Measurements from ENCODE around the gene BRSK1. TPM values are rescaled to one million over a fixed set of nuclear protein-coding genes. Genes with fewer than 3 reads are reported as not detected.
A peak's percentile ranks its signal among the peaks of the same experiment; 100 is the strongest.

BRSK1 gene
- total and polyA plus RNA-seq, 2 of the 13 experiments (the other 11 are each of a cell fraction or from before 2014, with no cell fraction given), result 0.18 to 1.2 TPM

GRCh38 chr19:55333870-55334269 is 50.1 kb downstream of the BRSK1 start (continued):
- TF ChIP-seq BCLAF1 (IDR thresholded peaks at IDR 0.05) (no peak), TEAD3 (CRISPR knock-in tag; optimal IDR thresholded peaks at IDR 0.05; ENCODE audit: borderline replicate concordance) (peak; percentile 11), POLR2AphosphoS5 (IDR thresholded peaks at IDR 0.05; ENCODE audit: low read depth, low read length) (peak; percentile 72), RFX5 (IDR thresholded peaks at IDR 0.05; ENCODE audit: low read depth, low read length) (no peak), ISL2 (CRISPR knock-in tag; IDR thresholded peaks at IDR 0.05) (peak; percentile 32; the same call in 1 of the 2 replicates), ZSCAN31 (CRISPR knock-in tag; IDR thresholded peaks at IDR 0.05; ENCODE audit: low read depth) (no peak), ZNF670 (CRISPR knock-in tag; IDR thresholded peaks at IDR 0.05; ENCODE audit: borderline replicate concordance) (peak; percentile 46; the same call in 1 of the 2 replicates), ZBTB21 (CRISPR knock-in tag; IDR thresholded peaks at IDR 0.05) (no peak), TMF1 (CRISPR knock-in tag; IDR thresholded peaks at IDR 0.05; ENCODE audit: low read depth) (no peak), PHF5A (CRISPR knock-in tag; IDR thresholded peaks at IDR 0.05; ENCODE audit: low read depth, unreplicated experiment) (peak; percentile 26), SALL1 (CRISPR knock-in tag; IDR thresholded peaks at IDR 0.05) (peak; percentile 77), PHF8 (CRISPR knock-in tag; IDR thresholded peaks at IDR 0.05) (peak; percentile 56; the same call in 1 of the 2 replicates), ZBTB3 (CRISPR knock-in tag; IDR thresholded peaks at IDR 0.05; ENCODE audit: borderline replicate concordance, low read depth) (no peak), JUN (CRISPR knock-in tag; IDR thresholded peaks at IDR 0.05) (no peak; the same call in 1 of the 2 replicates), ZNF674 (CRISPR knock-in tag; IDR thresholded peaks at IDR 0.05; ENCODE audit: low read depth) (no peak), AHDC1 (CRISPR knock-in tag; IDR thresholded peaks at IDR 0.05; ENCODE audit: borderline replicate concordance) (peak; percentile 27; the same call in 1 of the 2 replicates), PHF20 (CRISPR knock-in tag; IDR thresholded peaks at IDR 0.05) (no peak), RBAK (CRISPR knock-in tag; IDR thresholded peaks at IDR 0.05) (no peak)
- TF ChIP-seq, protein P1, sequence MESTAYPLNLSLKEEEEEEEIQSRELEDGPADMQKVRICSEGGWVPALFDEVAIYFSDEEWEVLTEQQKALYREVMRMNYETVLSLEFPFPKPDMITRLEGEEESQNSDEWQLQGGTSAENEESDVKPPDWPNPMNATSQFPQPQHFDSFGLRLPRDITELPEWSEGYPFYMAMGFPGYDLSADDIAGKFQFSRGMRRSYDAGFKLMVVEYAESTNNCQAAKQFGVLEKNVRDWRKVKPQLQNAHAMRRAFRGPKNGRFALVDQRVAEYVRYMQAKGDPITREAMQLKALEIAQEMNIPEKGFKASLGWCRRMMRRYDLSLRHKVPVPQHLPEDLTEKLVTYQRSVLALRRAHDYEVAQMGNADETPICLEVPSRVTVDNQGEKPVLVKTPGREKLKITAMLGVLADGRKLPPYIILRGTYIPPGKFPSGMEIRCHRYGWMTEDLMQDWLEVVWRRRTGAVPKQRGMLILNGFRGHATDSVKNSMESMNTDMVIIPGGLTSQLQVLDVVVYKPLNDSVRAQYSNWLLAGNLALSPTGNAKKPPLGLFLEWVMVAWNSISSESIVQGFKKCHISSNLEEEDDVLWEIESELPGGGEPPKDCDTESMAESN (CRISPR knock-in tag; conservative IDR thresholded peaks at IDR 0.05), result no peak
- TF ChIP-seq, protein P2, sequence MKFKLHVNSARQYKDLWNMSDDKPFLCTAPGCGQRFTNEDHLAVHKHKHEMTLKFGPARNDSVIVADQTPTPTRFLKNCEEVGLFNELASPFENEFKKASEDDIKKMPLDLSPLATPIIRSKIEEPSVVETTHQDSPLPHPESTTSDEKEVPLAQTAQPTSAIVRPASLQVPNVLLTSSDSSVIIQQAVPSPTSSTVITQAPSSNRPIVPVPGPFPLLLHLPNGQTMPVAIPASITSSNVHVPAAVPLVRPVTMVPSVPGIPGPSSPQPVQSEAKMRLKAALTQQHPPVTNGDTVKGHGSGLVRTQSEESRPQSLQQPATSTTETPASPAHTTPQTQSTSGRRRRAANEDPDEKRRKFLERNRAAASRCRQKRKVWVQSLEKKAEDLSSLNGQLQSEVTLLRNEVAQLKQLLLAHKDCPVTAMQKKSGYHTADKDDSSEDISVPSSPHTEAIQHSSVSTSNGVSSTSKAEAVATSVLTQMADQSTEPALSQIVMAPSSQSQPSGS (CRISPR knock-in tag; IDR thresholded peaks at IDR 0.05), result peak; percentile 95
